NCI-H524 (cell line): Measurements from ENCODE around the gene BICC1.

Experiments
- DNase-seq, 2 experiments: peaks; one replicate each; lab custom pipeline; 2025; lab: John Stamatoyannopoulos, UW

The BICC1 gene

DNA sequence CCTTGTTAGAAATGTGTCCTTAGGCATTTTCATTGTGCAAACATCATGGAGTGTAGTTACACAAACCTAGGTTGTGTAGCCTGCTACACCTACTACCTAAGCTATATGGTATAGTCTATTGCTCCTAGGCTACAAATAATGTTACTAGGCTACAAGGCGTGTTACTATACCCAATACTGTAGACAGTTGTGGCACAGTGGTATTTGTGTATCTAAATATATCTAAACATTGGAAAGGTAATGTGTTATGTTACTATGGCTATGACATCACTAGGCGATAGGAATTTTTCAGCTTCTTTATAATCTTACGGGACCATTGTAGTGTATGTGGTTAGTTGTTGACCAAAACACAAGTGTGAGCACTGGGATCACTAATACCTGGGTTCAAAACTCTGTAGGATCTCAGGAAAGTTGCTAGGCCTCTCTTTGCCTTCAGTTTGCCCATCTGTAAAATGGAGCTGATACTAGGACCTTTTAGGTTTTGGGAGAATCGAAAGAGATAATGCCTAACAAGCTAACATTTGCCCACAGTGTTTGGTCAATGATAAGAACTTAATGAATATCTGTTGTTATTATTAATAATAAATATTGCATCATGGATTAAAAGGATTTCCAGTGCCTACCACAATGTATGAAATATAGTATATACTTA is 2.7 kb downstream of the BICC1 start:
- DNase-seq, result no peak

DNA sequence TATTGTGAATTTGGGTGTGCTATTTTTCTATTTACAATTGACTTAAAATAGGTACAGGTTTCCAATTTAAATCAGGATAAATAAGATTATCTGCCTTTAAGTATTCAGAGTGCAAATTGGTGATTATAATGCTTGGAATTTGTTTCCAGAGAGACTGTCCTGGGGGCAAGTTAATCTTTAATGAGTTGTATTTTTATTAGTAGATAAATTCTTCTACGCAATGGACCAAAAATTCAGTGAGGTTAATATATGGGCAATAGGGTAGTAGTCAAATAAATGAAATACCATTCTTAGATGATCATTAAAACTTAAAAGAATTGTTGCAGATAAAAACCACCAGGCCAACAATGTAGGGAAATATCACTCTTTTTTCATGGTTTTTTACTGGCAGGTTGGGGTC is 3.4 kb downstream of the BICC1 start:
- DNase-seq, result no peak

DNA sequence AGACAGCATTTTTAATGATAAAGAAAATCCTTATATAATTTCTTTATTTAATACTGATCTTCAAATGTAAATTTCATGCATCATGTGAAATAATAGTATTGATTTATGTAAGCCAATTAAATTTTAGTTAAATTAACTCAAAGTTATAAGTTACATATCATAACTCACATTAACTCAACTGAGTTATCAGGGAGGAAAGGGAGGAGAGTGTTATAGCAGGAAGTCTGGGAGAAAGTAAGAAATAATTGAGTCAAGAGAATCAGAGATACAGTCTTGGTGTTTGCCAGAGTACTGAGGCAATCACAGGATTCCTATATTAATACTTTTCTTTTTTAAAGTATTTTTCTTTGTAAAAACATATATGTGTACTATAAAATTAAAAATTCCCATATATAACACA is 4.0 kb downstream of the BICC1 start:
- DNase-seq, result no peak

DNA sequence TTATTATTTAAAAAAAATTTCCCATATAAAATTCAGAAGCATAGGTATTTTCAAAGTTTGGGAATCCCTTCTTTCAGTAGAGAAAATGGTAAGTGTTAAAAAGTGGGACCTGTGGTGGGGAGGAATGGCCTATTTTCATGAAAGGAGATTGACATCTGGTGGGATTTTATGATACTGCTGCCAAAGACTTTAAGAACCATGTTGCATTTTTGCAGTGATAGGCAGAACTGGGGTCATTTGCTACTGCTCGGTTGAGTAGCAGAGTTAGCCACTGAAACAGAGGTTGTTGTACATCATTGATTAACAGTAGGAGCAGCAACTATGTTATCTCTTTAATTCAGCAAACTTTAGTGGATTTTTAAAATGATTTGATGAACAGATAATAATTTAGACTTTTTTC is 4.4 kb downstream of the BICC1 start:
- no peak for DNase-seq

DNA sequence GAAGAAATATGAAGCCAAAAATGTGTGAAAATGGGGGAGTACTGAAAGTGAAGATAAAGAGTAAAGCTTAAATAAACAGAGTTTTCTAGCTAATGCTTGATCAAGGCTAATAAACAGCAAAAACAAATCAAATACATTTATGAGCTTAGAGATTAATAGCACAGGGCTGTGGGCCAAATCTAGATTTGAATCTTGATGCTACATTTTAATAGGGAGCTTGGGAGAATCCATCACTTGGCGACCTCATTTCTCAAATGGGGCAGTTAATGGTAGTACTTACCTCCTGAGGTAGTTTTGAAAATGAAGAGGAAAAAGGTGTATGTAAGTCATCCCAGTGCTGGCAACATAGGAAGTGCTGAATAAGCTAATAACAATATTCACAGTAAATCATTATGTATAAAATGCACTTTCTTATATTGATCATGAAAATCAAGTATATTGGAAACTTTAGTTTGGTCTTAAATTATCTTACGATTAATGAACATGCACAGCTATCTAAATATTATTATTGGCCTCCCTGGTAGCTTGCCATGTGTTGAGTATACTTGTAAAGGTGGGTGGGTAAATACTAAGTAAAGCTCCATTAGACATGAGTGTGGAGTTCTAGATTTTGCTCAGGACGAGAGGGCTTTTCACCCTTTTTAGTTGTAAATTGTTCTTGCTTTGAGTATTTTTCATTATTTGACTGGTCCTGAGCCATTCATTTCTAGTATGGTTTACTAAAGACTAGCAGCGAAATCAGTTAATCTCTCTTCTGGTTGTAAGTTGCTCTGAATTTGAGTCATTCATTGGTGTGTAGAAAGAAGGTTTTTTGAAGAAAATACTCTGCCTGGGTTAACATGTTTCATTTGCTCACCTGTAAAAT is 5.1 kb downstream of the BICC1 start:
- no peak for DNase-seq

DNA sequence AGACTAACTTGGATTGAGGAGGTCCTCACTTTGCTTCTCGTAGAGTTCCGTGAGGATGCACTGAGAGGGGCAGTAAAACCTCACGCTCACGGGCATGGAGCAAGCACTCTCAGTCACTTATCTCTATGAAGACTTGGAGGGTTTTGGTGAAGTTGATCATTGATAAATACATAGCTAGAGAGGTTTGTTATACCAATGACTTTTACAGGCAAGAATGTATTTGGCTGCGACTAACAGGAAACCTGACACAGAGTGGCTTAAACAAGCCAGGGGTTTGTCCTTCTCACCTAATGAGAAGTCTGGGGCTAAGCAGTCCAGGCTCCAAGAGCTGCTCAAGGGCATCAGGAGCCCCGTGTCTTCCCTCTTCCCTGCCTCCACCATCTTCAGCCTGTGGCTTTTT is 6.1 kb downstream of the BICC1 start:
- DNase-seq, result no peak

DNA sequence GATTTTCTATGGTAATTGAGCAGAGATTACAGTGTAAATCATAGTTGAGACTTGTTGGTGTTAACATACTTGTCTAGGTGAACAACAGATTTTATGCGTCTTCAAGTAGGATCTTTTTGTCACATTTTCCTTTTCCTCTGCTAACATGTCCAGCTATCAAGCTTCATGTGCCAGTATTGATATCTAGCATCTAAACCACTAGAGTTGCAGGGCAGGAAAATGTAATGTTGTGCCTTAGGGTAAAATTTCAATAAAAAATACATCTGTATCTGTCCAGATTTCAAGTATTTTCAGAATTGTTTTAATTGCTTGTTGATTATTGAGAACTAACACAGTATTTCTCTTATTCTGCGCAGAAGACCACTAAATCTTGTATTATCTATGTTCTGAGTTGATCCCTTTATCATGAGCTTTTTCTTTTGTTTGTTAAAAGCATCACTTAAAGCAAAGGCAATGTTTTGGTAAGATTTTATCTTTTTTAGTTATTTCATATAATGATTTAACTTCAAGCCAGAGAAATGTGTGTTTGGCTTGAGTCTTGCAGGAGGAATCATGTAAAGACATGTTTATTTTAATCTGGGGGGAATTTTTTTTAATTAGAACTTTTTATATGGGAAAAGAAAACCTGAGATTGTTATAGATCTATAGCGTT is 16.5 kb downstream of the BICC1 start:
- DNase-seq, result no peak

DNA sequence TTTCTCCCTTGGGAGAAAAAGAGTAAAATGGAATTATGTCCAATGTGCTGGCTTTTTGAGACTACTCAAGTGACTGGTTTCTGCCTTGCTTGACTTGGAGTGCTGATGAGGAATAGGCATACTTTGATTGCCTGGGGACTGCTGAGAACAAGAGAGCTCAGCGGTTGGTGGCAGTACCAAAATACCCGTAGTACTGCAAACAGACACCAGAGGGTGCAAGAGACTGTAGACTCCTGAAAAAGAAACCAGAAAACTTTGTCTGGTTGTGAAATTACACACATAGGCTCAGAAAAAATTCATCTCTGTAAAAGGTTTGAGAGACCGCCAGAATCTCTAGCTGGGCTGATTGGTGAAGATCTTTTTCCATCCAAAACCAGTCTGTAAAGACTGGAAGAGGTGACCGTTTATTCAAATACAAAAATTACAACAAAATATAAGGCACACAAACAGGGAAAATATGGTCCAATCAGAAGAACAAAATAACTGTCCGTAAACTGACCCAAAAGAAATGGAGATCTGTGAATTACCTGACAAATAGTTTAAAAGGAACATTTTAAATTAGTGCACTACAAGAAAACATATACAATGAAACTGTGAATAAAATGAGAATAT is 18.5 kb downstream of the BICC1 start:
- DNase-seq, result peak in 1 of 2 experiments; percentile 9

DNA sequence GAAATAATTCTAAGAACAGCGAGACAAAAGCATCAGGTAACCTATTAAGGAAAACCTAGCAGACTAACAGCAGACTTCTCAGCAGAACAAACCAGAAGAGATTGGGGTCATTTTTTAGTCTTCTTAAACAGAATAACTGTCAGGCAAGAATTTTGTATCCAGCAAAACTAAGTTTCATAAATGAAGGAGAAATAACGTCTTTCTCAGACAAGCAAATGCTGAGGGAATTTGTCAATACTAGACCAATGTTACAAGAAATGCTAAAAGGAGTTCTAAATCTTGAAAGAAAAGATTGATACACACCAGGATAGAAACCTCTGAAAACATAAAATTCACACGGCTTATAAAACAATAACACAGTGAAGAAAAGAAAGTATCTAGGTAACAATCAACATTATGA is 22.6 kb downstream of the BICC1 start:
- no peak for DNase-seq

DNA sequence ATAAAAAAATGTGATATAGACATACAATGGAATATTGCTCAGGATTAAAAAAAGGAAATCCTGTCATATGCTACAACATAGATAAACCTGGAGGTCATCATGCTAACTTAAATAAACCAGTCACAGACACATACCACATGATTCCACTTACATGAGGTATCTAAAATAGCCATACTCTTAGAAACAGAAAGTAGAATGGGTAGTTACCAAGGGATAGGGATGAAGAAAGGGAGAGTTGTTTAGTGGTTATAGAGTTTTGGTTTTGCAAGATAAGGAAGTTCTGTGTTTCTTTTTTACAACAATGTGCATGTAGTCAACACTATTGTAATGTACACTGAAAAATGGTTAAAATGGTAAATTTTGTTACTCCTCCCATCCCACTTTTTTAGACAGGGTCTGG is 30.5 kb downstream of the BICC1 start:
- no peak for DNase-seq

DNA sequence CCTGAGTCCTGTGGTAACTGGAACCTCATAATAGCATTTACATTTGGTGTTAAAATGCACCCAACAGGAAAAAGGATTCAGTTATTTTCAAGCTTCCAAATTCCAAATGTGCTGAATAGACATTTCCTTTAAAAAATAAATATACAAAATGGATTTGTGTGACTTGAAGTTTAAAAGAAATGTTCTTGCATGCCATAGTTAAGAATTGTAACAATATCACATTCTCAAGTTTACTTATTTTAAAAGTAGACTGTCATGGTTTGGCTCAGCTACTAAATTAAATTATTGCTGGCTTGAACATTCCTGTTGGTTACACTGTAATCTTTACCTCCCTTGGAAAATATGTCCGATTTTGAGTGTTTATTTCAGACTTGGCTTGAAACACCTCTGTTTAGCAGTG is 31.5 kb downstream of the BICC1 start:
- DNase-seq, result no peak

DNA sequence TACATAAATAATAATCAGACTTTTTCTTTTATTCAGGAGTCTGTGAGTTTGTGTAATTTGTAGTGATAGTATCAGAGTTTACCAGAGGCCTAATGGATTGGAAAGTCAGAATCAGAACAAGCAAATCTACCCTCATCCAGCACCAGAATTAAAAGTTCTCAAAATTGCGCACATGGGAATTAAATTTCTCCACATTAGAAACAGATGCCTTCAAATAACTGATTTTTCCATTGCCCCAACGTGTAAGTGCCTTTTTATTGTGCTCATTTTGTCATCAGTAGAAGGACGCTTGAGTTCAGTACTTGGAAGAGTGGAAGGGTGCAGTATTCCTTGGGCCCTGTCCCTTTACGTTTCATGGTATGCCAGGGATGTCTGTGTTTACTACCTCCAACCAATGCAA is 32.8 kb downstream of the BICC1 start:
- no peak for DNase-seq

DNA sequence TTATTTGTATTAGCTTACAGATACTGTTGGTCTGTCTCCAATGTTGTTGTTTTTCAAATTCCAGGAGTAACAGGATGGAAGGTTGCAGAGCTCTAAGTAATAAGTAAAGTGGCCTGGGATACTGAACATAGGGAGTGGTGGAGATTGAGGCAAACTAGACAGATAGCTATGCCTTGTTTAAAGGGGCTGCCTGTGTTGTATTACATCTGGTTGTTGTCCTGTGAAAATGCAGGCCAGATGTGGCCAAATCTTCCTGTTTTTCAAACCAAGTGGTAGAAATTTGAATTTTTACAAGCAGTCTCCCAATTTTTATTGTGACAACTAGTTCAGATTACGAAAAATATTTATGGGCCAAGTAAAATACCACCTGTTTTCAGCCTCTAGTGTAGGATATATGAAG is 33.5 kb downstream of the BICC1 start:
- DNase-seq, result no peak

DNA sequence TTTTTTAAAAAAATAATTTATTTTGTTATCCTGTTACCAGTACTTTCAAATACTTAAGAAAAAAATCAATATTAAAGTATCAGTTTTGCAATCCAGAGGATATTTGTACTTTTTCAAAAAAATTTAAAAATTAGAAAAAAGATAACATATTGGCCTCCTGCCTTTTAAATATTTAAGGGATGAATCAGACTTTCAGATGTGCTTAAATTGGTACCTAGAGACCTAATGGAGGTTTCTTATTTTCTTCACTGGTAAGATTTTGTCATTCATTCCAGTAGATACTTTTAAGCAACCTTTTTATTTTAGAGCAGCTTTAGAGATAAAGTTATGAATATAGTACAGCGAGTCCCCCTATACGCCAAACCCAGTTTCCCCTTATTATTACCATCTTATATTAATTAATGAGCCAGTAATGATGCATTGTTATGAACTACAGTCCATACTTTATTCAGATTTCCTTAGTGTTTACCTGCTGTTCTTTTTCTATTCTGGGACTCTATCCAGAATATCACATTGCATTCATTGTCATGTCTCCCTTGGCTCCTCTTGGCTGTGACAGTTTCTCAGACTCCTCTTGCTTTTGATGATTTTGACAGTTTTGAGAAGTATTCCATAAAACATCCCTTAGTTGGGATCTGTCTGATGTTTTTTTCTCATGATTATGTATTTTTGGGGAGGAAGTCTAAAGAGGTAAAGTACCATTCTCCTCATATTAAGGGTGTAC is 34.2 kb downstream of the BICC1 start:
- no peak for DNase-seq

DNA sequence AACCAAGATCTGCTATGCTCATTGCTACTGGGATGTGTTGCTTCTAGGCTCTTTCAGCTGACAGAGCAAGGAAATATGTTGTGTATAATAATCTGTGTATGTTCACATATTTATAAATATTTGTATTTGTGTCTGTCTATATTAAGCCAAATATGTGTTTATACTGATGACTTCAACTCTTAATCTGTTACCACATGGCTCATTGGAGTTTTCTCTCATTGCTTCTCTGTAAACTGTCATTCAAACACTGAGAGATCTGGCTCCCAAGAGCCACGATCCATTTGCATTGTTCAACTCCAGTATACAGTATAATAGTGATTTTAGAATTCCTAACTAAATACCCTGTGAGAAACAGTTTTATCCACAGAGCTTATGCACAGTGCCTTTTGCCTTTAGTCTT is 35.3 kb downstream of the BICC1 start:
- no peak for DNase-seq

DNA sequence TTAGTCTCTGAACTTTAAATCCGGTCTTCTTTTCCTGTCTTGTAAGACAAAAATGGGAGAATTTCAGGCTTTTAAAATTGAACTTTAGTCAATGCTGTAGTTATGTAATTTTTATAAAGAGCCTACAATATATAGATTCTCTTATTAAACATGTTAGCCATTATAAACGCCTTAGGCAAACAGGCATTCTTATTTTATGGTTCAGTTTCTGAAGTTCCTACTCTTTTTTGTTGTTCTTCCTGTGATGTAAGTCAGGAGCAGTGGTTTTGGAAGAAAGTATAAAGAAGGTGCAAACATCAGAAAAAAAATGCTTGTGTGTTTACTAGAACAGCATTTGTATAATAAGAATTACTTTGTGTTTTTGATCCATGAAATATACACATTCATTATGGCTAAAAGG is 41.6 kb downstream of the BICC1 start:
- DNase-seq, result no peak

DNA sequence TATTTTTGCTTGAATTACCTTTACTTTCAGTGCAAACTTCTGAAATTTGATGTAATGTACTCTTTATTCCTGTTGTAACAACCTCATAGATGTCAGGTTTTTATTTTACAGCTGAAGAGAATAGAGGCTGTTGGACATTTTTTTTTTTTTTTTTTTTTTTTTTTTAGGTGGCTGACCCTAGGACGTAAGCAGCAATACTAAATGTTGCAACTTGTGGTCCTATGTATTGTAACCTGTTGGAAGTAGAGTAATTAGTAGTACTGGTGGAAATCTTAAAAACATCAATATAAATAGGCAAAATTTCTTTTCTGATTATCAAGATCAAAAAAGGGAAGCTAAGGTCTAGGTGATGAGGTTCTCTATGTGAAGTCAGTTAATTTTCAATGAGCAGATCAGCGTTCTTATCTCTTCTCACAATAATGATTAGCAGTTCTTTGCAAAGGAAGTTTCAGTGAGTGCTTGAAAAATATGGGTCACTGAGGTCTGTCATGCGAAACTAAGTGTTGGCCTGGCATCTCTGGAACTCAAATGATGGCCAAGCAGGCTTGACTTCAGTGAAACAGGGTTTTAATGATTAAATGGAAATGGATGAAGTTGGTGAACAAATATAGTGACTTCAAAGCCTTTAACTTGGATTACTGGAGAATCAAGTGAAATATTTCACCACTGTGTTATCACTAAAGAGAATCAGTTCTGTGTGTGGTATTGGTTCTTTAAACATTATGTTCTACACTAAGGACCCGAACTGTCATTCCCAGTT is 42.7 kb downstream of the BICC1 start:
- DNase-seq, result no peak

DNA sequence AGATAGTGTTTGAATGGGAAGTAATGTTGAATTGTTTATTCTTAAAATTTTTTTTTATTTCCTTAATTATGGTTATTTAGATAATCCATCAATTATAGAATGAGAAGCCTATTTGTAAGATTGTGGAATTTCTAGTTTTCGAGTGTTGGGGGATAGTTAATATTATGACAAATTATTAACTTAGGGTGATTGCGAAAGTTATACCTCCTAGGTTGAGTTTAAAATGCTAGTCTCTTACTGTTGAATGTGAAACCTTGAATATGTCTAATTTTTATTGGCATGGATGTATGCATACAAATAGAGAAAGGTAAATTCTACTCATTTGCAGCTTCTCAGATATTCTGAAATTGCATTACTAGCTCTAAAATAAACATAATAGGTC is 43.2 kb downstream of the BICC1 start:
- no peak for DNase-seq

DNA sequence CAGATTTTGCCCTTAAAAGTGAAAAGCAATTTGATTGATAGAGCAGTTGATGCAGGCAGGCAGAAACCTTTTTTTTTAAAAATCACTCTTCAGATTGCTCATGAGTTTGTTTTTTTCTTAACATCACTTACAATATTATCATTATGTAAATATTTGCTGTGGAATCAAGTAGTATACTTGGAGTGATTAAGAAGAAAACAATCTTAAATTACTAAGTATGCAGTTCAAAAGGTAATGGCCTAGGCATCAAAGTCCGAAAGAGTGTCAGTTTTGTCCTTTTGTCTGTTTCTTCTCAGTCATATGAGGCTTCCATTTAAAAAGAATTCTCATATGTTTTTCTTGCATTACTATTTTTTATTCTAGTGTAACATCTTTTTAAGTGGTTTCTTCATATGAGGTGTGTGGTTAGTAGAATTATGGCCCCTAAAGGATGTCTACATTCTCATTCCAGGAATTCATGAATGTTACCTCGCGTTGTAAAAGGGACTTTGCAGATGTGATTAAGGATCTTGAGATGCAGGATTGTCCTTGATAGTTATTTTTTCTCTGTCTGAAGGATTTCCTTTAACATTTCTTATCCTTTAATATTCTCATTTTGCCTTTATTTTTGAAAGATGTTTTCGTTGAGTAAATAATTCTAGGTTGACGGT is 44.0 kb downstream of the BICC1 start:
- DNase-seq, result no peak

DNA sequence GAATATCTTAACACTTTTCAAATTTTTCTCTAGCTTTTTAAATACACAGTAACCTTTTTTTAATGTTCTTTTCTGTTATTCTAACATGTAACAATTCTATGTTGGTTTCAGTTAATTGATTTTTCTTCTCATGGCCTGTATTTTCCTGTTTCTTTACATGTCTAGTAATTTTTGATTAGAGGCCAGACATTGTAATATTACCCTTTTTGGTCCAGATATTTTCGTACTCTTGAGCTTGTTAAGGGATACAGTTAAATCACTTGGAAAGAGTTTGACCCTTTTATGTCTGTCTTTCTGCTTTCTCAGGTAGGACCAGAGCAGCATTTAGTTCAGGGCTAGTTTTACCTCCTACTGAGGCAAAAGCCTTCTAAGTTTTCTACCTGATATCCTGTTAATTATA is 45.0 kb downstream of the BICC1 start:
- no peak for DNase-seq

DNA sequence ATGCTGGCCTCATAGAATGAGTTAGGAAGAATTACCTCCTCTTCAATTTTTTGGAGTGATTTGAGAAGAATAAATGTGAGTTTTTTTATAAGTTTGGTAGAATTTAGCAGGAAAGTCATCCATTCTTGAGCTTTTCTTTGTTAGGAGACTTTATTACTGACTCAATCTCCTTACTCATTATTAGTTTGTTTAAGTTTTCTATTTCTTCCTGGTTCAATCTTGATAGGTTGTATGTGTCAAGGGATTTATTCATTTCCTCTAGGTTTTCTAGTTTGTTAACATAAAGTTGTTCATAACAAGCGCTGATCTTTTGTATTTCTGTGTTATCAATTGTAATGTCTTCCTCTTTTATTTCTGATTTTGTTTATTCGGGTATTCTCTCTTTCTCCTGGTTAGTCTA is 47.4 kb downstream of the BICC1 start:
- no peak for DNase-seq
